NT2/D1 (cell line): ENCODE data around the gene NDUFAF8.

Experiments
- YY1 ChIP-seq: IDR thresholded peaks from 2 replicates; pipeline ENCODE4 v1.6.1; 2011; ENCODE audit not compliant: insufficient read length, insufficient read depth
- ZNF274 ChIP-seq: IDR thresholded peaks from 2 replicates; pipeline ENCODE4 v1.6.1; 2011; ENCODE audit warnings: mild to moderate bottlenecking, low read depth, low read length

DNA sequence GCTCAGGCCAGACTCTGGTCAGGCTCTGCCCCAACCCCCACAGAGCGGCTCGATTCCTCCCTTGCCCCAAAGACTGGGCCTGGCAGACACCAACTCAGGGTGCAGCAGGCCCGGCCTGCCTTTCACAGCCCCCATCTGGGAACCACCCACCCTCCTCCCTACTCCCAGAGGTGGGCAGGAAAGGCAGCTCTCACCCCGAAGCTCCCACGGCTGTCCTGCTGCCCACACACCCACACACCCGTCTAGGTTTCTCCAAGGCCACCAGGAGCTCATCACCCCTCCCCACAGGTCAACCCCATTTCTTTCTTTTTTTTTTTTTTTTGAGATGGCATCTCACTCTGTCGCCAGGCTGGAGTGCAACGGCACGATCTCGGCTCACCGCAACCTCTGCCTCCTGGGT is 20.1 kb upstream of the NDUFAF8 start:
- no peak for TF ChIP-seq YY1
- TF ChIP-seq ZNF274: no peak
